HG02970 (cell line): ENCODE results near the gene FAM53B.

ENCODE experiments used
- ATAC-seq: cut with Tn5 transposase; IDR thresholded peaks from one replicate; pipeline ENCODE4 v1.9.1; 2021; ENCODE audit warnings: mild to moderate bottlenecking, moderate library complexity, moderate number of reproducible peaks; ENCODE audit not compliant: unreplicated experiment, low FRiP score

Gene FAM53B

GRCh38 chr10:124639206-124639605 lies 105.0 kb downstream of the FAM53B start:
- ATAC-seq: no peak

- no peak for ATAC-seq
Measured at GRCh38 chr10:124637746-124638145, 106.4 kb downstream of the FAM53B start.

- ATAC-seq: no peak
Measured at GRCh38 chr10:124637091-124637700, 107.0 kb downstream of the FAM53B start.

GRCh38 chr10:124636271-124636995 lies 107.7 kb downstream of the FAM53B start:
- no peak for ATAC-seq

GRCh38 chr10:124632566-124632965 lies 111.6 kb downstream of the FAM53B start:
- no peak for ATAC-seq

- no peak for ATAC-seq
Measured at GRCh38 chr10:124632064-124632531, 112.1 kb downstream of the FAM53B start.

- ATAC-seq: no peak
Measured at GRCh38 chr10:124630551-124630950, 113.6 kb downstream of the FAM53B start.

GRCh38 chr10:124629842-124630241 lies 114.3 kb downstream of the FAM53B start:
- ATAC-seq: no peak

GRCh38 chr10:124629415-124629814 lies 114.8 kb downstream of the FAM53B start:
- no peak for ATAC-seq

- no peak for ATAC-seq
Measured at GRCh38 chr10:124628676-124629021, 115.5 kb downstream of the FAM53B start.

GRCh38 chr10:124627866-124628675 lies 116.1 kb downstream of the FAM53B start:
- ATAC-seq: no peak

GRCh38 chr10:124626759-124627380 lies 117.3 kb downstream of the FAM53B start:
- ATAC-seq: no peak

- ATAC-seq: no peak
Measured at GRCh38 chr10:124625831-124626238, 118.3 kb downstream of the FAM53B start.

- no peak for ATAC-seq
Measured at GRCh38 chr10:124624895-124625294, 119.3 kb downstream of the FAM53B start.

GRCh38 chr10:124624466-124624865 lies 119.7 kb downstream of the FAM53B start:
- no peak for ATAC-seq

- ATAC-seq: no peak
Measured at GRCh38 chr10:124624006-124624405, 120.2 kb downstream of the FAM53B start.

- ATAC-seq: no peak
Measured at GRCh38 chr10:124622866-124623536, 121.2 kb downstream of the FAM53B start.

- no peak for ATAC-seq
Measured at GRCh38 chr10:124622158-124622557, 122.0 kb downstream of the FAM53B start.

GRCh38 chr10:124621637-124622036 lies 122.5 kb downstream of the FAM53B start:
- no peak for ATAC-seq

GRCh38 chr10:124619802-124620490 lies 124.2 kb downstream of the FAM53B start:
- ATAC-seq: no peak
